ENCODE data around the gene PRR5. TPM values are rescaled to one million over a fixed set of nuclear protein-coding genes. Genes with fewer than 3 reads are reported as not detected.

Gene PRR5
- total RNA-seq, 2 experiments from 2014 or later = 29.0 to 31.6 TPM

DNA sequence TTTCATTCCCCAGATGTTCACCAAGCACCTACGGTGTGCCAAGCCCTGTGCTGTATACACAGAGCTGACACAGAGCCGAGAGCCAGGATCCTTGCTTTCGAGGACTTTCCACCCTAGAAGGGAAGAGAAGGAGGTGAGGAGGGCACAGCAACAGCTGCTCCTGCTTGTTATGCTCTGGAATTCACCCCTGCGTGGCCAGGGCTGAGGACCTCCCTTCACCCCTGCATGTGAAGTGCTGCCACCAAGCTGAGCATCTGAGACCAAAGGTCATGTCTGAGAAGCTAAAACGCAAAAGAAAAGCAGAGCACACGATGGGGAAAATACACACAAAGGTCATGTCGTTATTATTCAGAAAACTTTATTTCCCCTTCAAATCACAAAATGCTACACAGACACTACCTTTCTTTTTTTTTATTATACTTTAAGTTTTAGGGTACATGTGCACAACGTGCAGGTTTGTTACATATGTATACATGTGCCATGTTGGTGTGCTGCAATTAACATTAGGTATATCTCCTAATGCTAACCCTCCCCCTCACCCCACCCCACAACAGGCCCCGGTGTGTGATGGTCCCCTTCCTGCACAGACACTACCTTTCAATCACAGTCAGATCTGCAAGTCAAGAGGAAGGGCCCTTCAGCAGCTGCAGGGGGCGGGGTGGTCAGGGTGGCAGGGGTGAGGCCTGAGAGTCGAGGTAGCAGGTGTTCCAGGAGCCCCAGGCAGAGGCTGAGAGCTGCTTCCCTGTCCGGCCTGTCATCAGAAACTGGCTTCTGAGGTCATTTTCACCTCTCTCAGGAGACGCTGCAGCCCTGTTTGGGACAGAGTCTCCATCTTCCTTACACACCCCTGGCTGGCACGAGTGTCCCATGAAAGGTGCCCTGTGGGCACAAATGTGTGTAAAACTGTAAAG is 40.1 kb upstream of the PRR5 start:
- Histone ChIP-seq H3K4me3 (ENCODE audit: low read length) (no peak overlapping the region), H3K36me3 (ENCODE audit: insufficient read depth, low read length) (no peaks in the 10 kb centered on the region), H3K27me3 (ENCODE audit: control insufficient read depth in 1 of 2, insufficient read depth in 2 of 2, low read length in 2 of 2) (no peaks in the 10 kb centered on the region), H3K9me3 (ENCODE audit: control insufficient read depth in 1 of 2, insufficient read depth in 1 of 2, low read length in 2 of 2) (peaks cover 0 to 19% of the 10 kb centered on the region in 2 experiments), H3K4me1 (ENCODE audit: insufficient read depth, low read length) (peaks cover 52% of the 10 kb centered on the region), H3K27ac (ENCODE audit: low read depth in 1 of 2, low read length in 2 of 2) (no peak overlapping the region)
- H3K9me3 Mint-ChIP-seq = no peaks in the 10 kb centered on the region
- ATAC-seq (ENCODE audit: poor library complexity) = no peak
- intact Hi-C loops (cut with DNase I, micrococcal nuclease) = loop anchor here in 1 of 2 experiments (10.0 kb wide), 1 partner anchor 477 kb away; the partner anchor contains the start of gene PARVG
- no peaks in the 10 kb centered on the region for H3K27me3 Mint-ChIP-seq
- DNase-seq = no peak
- H3K36me3 Mint-ChIP-seq (ENCODE audit: low read depth) = no peaks in the 10 kb centered on the region
- TF ChIP-seq, protein P1, sequence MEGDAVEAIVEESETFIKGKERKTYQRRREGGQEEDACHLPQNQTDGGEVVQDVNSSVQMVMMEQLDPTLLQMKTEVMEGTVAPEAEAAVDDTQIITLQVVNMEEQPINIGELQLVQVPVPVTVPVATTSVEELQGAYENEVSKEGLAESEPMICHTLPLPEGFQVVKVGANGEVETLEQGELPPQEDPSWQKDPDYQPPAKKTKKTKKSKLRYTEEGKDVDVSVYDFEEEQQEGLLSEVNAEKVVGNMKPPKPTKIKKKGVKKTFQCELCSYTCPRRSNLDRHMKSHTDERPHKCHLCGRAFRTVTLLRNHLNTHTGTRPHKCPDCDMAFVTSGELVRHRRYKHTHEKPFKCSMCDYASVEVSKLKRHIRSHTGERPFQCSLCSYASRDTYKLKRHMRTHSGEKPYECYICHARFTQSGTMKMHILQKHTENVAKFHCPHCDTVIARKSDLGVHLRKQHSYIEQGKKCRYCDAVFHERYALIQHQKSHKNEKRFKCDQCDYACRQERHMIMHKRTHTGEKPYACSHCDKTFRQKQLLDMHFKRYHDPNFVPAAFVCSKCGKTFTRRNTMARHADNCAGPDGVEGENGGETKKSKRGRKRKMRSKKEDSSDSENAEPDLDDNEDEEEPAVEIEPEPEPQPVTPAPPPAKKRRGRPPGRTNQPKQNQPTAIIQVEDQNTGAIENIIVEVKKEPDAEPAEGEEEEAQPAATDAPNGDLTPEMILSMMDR (IDR thresholded peaks at IDR 0.05) = no peak
- ChIA-PET POLR2A (no interaction called here), CTCF (interaction anchor here (1.2 kb wide), 1 partner anchor 23 kb away, joined by 6 read pairs; no protein-coding TSS in a partner anchor)
- peaks cover 36% of the 10 kb centered on the region for H3K4me1 Mint-ChIP-seq (ENCODE audit: low read depth)
- no peak overlapping the region for H3K4me3 Mint-ChIP-seq
- no peak overlapping the region for H3K27ac Mint-ChIP-seq

DNA sequence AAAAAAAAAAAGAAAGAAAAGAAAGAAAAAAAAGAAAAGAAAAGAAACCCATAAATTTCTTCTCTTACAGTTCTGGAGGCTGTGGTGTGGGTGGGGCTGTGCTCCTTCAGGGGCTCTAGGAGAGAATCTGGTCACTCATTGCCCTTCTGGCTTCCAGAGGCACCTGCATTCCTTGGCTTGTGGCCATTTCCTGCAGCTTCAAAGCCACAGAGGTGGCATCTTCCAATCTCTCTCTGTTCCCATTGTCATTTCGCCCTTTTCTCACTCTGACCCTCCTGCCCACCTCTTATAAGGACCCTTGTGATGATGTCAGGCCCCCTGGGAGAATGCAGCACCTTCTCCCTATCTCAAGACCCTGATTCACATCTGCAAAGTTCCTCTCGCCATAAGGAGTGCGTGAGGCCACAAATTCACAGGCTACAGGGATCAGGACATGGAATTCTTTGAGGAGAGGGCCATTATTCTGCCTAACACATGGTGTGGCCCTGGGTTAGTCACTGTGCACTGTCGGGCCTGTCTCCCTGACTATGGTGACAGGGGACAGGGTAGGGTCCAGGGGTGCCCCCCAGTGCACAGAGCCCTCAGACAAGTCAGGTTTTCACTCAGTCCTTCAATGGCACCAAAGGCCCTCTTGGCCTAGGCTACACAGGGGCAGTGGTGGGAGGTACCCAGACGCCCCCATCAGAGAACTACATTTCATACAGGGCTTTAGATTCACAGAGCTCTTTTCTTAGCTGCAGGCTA is 38.6 kb upstream of the PRR5 start:
- no peaks in the 10 kb centered on the region for H3K27me3 ChIP-seq (ENCODE audit: control insufficient read depth in 1 of 2, insufficient read depth in 2 of 2, low read length in 2 of 2)
- H3K36me3 Mint-ChIP-seq (ENCODE audit: low read depth) = no peaks in the 10 kb centered on the region
- peak overlapping the region in 1 of 2 donors; percentile 63 for H3K27ac ChIP-seq (ENCODE audit: low read depth in 1 of 2, low read length in 2 of 2)
- H3K9me3 Mint-ChIP-seq = no peaks in the 10 kb centered on the region
- peak overlapping the region; percentile 88 for H3K27ac Mint-ChIP-seq
- no peak overlapping the region for H3K4me3 ChIP-seq (ENCODE audit: low read length)
- H3K27me3 Mint-ChIP-seq = no peaks in the 10 kb centered on the region
- H3K9me3 ChIP-seq (ENCODE audit: control insufficient read depth in 1 of 2, insufficient read depth in 1 of 2, low read length in 2 of 2) = peaks cover 0 to 16% of the 10 kb centered on the region in 2 experiments
- H3K4me3 Mint-ChIP-seq = peak overlapping the region; percentile 58
- ATAC-seq (ENCODE audit: poor library complexity) (no peak), DNase-seq (peak in 1 of 14 experiments; percentile 9)
- intact Hi-C loops (cut with DNase I, micrococcal nuclease) = loop anchor here in 1 of 2 experiments (10.0 kb wide), 1 partner anchor 479 kb away; the partner anchor contains the start of gene PARVG
- peaks cover 46% of the 10 kb centered on the region for H3K4me1 Mint-ChIP-seq (ENCODE audit: low read depth)
- H3K36me3 ChIP-seq (ENCODE audit: insufficient read depth, low read length) = no peaks in the 10 kb centered on the region
- TF ChIP-seq, protein P1 (IDR thresholded peaks at IDR 0.05) = no peak
- H3K4me1 ChIP-seq (ENCODE audit: insufficient read depth, low read length) = peaks cover 62% of the 10 kb centered on the region
- ChIA-PET POLR2A (interaction anchor here (0.7 to 1.2 kb wide), 7 partner anchors 9 to 1476 kb away, joined by 3 to 5 read pairs (median 4); no protein-coding TSS in a partner anchor), CTCF (interaction anchor here (1.2 to 1.8 kb wide), 2 partner anchors 21 to 22 kb away, joined by 6 to 13 read pairs; no protein-coding TSS in a partner anchor)

GRCh38 chr22:44664149-44664548 is 37.9 kb upstream of the PRR5 start:
- ChIA-PET POLR2A (interaction anchor here (0.7 to 1.2 kb wide), 8 partner anchors 10 to 1477 kb away, joined by 3 to 5 read pairs (median 4); partner anchors contain the start of gene PARVG), CTCF (interaction anchor here (1.8 kb wide), 1 partner anchor 21 kb away, joined by 13 read pairs; no protein-coding TSS in a partner anchor)
- intact Hi-C loops (cut with DNase I, micrococcal nuclease) = loop anchor here in 1 of 2 experiments (10.0 kb wide), 1 partner anchor 479 kb away; the partner anchor contains the start of gene PARVG
- Histone ChIP-seq H3K4me1 (ENCODE audit: insufficient read depth, low read length) (peaks cover 57% of the 10 kb centered on the region), H3K4me3 (ENCODE audit: low read length) (no peak overlapping the region), H3K27ac (ENCODE audit: low read depth in 1 of 2, low read length in 2 of 2) (peak overlapping the region in 1 of 2 donors; percentile 63), H3K36me3 (ENCODE audit: insufficient read depth, low read length) (no peaks in the 10 kb centered on the region), H3K9me3 (ENCODE audit: control insufficient read depth in 1 of 2, insufficient read depth in 1 of 2, low read length in 2 of 2) (peaks cover 0 to 11% of the 10 kb centered on the region in 2 experiments), H3K27me3 (ENCODE audit: control insufficient read depth in 1 of 2, insufficient read depth in 2 of 2, low read length in 2 of 2) (no peaks in the 10 kb centered on the region)
- TF ChIP-seq, protein P1 (IDR thresholded peaks at IDR 0.05) = no peak
- H3K4me1 Mint-ChIP-seq (ENCODE audit: low read depth) = peaks cover 46% of the 10 kb centered on the region
- no peaks in the 10 kb centered on the region for H3K27me3 Mint-ChIP-seq
- H3K4me3 Mint-ChIP-seq = peak overlapping the region; percentile 58
- ATAC-seq (ENCODE audit: poor library complexity) = peak; percentile 12
- H3K27ac Mint-ChIP-seq = peak overlapping the region; percentile 88
- H3K9me3 Mint-ChIP-seq = no peaks in the 10 kb centered on the region
- DNase-seq = peak in 13 of 14 experiments; percentile 19 to 85 (median 40)
- H3K36me3 Mint-ChIP-seq (ENCODE audit: low read depth) = no peaks in the 10 kb centered on the region

Measured in CD4-positive, alpha-beta T cell (primary cell).